Gastroesophageal sphincter (tissue), 3 donors: ENCODE measurements around the gene CASK.

Experiments
- POLR2AphosphoS5 ChIP-seq: sonication (generic); formaldehyde crosslinking; IDR thresholded peaks from one replicate; pipeline ENCODE4 v1.6.1; 2017; ENCODE audit warnings: antibody characterized with exemption
- TF ChIP-seq, protein P1 (sequence below), 4 experiments: fragments of 200-600 bp in 2 of 4; fragments of 450-650 bp in 2 of 4; sonication (generic) in 1 of 4; IDR thresholded peaks; one replicate each; pipeline ENCODE4 v1.5.1; 2017 to 2019; ENCODE audit warnings: antibody characterized with exemption in 4 of 4, mild to moderate bottlenecking in 2 of 4, moderate library complexity in 2 of 4

DNA sequence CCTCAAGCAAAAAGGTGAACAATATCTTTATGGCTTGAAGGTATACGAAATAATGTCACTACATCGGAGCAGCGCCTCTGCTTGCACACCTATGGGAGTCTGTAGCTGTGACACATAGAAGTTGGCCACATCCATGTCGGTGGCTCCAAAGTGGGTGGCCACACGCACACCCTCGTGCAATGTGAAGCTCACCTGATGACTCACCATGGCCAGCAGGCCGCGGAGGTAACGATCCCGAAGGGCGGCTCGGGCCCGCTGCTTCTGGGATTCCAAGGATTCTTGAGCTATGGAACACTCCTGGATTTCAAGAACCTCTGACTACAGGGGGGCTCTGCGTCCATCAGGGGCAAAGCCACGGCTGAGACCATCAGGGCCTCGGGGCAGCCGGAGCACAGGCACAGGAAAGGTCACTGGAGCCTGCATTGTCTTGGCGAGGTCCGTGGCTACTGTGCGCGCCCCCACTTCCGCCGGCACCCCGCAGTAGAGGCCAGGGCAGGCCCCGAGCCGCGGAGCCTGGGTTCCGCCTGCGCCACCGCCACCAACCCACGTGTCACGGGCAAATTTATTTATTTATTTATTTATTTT, 451.0 kb downstream of the CASK start:
- TF ChIP-seq, protein P1, sequence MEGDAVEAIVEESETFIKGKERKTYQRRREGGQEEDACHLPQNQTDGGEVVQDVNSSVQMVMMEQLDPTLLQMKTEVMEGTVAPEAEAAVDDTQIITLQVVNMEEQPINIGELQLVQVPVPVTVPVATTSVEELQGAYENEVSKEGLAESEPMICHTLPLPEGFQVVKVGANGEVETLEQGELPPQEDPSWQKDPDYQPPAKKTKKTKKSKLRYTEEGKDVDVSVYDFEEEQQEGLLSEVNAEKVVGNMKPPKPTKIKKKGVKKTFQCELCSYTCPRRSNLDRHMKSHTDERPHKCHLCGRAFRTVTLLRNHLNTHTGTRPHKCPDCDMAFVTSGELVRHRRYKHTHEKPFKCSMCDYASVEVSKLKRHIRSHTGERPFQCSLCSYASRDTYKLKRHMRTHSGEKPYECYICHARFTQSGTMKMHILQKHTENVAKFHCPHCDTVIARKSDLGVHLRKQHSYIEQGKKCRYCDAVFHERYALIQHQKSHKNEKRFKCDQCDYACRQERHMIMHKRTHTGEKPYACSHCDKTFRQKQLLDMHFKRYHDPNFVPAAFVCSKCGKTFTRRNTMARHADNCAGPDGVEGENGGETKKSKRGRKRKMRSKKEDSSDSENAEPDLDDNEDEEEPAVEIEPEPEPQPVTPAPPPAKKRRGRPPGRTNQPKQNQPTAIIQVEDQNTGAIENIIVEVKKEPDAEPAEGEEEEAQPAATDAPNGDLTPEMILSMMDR (IDR thresholded peaks at IDR 0.05) = no peak
- TF ChIP-seq POLR2AphosphoS5 = no peak
